22Rv1 (cell line): ENCODE measurements around the gene AJUBA.

Experiments used
- CTCF ChIP-seq: fragments of 450-650 bp; IDR thresholded peaks from 2 replicates; pipeline ENCODE4 v1.5.1; 2017; ENCODE audit warnings: mild to moderate bottlenecking
- ZFX ChIP-seq: fragments of 450-650 bp; IDR thresholded peaks from 2 replicates; pipeline ENCODE4 v1.6.1; 2017; ENCODE audit warnings: antibody characterized with exemption, borderline replicate concordance

GRCh38 chr14:23030936-23031335 lies 48.6 kb upstream of the AJUBA start:
- TF ChIP-seq CTCF, result no peak
- no peak for TF ChIP-seq ZFX
